Body of pancreas (tissue), 4 donors: Measurements from ENCODE around the gene TPCN2.

Experiments used
- CTCF ChIP-seq, 7 experiments: fragments of 450-650 bp in 4 of 7; fragments of 200-600 bp in 3 of 7; sonication (generic) in 3 of 7; IDR thresholded peaks; one replicate each; pipeline ENCODE4 v1.5.1; 2016 to 2019; ENCODE audit warnings: antibody characterized with exemption in 7 of 7
- POLR2A ChIP-seq, 3 donors: fragments of 450-650 bp; IDR thresholded peaks; one replicate each; pipeline ENCODE4 v1.6.1; 2016; ENCODE audit warnings: antibody characterized with exemption in 3 of 3, mild to moderate bottlenecking in 2 of 3

- TF ChIP-seq CTCF (IDR thresholded peaks at IDR 0.05): no peak
- TF ChIP-seq POLR2A (IDR thresholded peaks at IDR 0.05): no peak
Observed at GRCh38 chr11:69055212-69055586, 6.5 kb downstream of the TPCN2 start.
